Subcutaneous abdominal adipose tissue (tissue), 5 donors: ENCODE measurements around the gene F2RL1.
"Not testable (repeated sequence)": the region's sequence is repeated elsewhere in the genome, so short reads cannot be mapped to it uniquely, and the experiment has no call there.

Experiments
- H3K27ac ChIP-seq: one replicate; pipeline ENCODE4 v1.7.0; 2013; ENCODE audit warnings: low read depth, mild to moderate bottlenecking, inconsistent platforms, low read length, moderate library complexity
- H3K27me3 ChIP-seq, 5 donors: one replicate each; pipeline ENCODE4 v1.7.0; 2013; ENCODE audit warnings: low read length in 5 of 5, inconsistent platforms in 1 of 5; ENCODE audit not compliant: control insufficient read depth in 5 of 5, insufficient read depth in 4 of 5
- H3K36me3 ChIP-seq, 5 donors: one replicate each; pipeline ENCODE4 v1.7.0; 2013; ENCODE audit warnings: low read length in 5 of 5; ENCODE audit not compliant: control insufficient read depth in 5 of 5, insufficient read depth in 5 of 5
- H3K4me1 ChIP-seq, 5 donors: one replicate each; pipeline ENCODE4 v1.7.0; 2013; ENCODE audit warnings: low read length in 5 of 5, mild to moderate bottlenecking in 3 of 5, moderate library complexity in 1 of 5; ENCODE audit not compliant: control insufficient read depth in 5 of 5, insufficient read depth in 5 of 5
- H3K4me3 ChIP-seq, 5 donors: one replicate each; pipeline ENCODE4 v1.7.0; 2013; ENCODE audit warnings: low read length in 5 of 5, low read depth in 1 of 5
- H3K9ac ChIP-seq, 5 donors: one replicate each; pipeline ENCODE4 v1.7.0; 2013; ENCODE audit warnings: low read length in 5 of 5, mild to moderate bottlenecking in 4 of 5, moderate library complexity in 3 of 5
- H3K9me3 ChIP-seq, 5 donors: one replicate each; pipeline ENCODE4 v1.7.0; 2013; ENCODE audit warnings: low read length in 5 of 5; ENCODE audit not compliant: control insufficient read depth in 5 of 5
- donor health status: healthy.
- donor health status: healthy.
- donor health status: healthy.
- donor health status: healthy.
- donor health status: healthy.

F2RL1 gene

GRCh38 chr5:76818844-76819831 lies at the start of gene F2RL1:
TSS of gene F2RL1 (plus strand) at chr5:76819030. CDS start at chr5:76819183, 153 bp downstream.
- Histone ChIP-seq H3K4me3 (peak within 1 kb of the TSS; percentile 62 to 74 (median 69)), H3K9me3 (no peaks in the 10 kb centered on the region), H3K9ac (peak within 1 kb of the TSS in 2 of 5 donors; percentile 41 to 64), H3K4me1 (peaks cover 0 to 21% (median 17%) of the 10 kb centered on the region in 5 donors), H3K36me3 (no peaks in the 10 kb centered on the region), H3K27me3 (peaks cover 12 to 18% (median 16%) of the 10 kb centered on the region in 5 donors), H3K27ac (no peak within 1 kb of the TSS)

GRCh38 chr5:76771041-76771440 lies 47.8 kb upstream of the F2RL1 start:
- not testable (repeated sequence) for H3K9me3 ChIP-seq, H3K4me1 ChIP-seq, H3K36me3 ChIP-seq, H3K27me3 ChIP-seq, H3K27ac ChIP-seq, H3K9ac ChIP-seq, H3K4me3 ChIP-seq

GRCh38 chr5:76771705-76772405 lies 47.0 kb upstream of the F2RL1 start:
- Histone ChIP-seq H3K9me3 (no peaks in the 10 kb centered on the region), H3K4me1 (peaks cover 0 to 3% (median 0%) of the 10 kb centered on the region in 5 donors), H3K27me3 (no peaks in the 10 kb centered on the region), H3K36me3 (no peaks in the 10 kb centered on the region), H3K4me3 (no peak overlapping the region), H3K9ac (no peak overlapping the region), H3K27ac (no peak overlapping the region)

GRCh38 chr5:76775921-76776320 lies 42.9 kb upstream of the F2RL1 start:
- Histone ChIP-seq H3K9ac (no peak overlapping the region), H3K36me3 (no peaks in the 10 kb centered on the region), H3K4me3 (no peak overlapping the region), H3K27ac (no peak overlapping the region), H3K4me1 (peaks cover 0 to 3% (median 0%) of the 10 kb centered on the region in 5 donors), H3K27me3 (no peaks in the 10 kb centered on the region), H3K9me3 (no peaks in the 10 kb centered on the region)

- H3K9ac ChIP-seq: no peak overlapping the region
- H3K4me1 ChIP-seq: peaks cover 0 to 3% (median 0%) of the 10 kb centered on the region in 5 donors
- H3K9me3 ChIP-seq: no peaks in the 10 kb centered on the region
- no peak overlapping the region for H3K4me3 ChIP-seq
- no peak overlapping the region for H3K27ac ChIP-seq
- H3K36me3 ChIP-seq: no peaks in the 10 kb centered on the region
- H3K27me3 ChIP-seq: no peaks in the 10 kb centered on the region
Measured at GRCh38 chr5:76776391-76776790, 42.4 kb upstream of the F2RL1 start.

GRCh38 chr5:76780616-76781015 lies 38.2 kb upstream of the F2RL1 start:
- not testable (repeated sequence) for H3K36me3 ChIP-seq, H3K9me3 ChIP-seq, H3K27ac ChIP-seq, H3K4me3 ChIP-seq, H3K9ac ChIP-seq, H3K27me3 ChIP-seq, H3K4me1 ChIP-seq

GRCh38 chr5:76781775-76782174 lies 37.1 kb upstream of the F2RL1 start:
- H3K27ac ChIP-seq: no peak overlapping the region
- no peaks in the 10 kb centered on the region for H3K36me3 ChIP-seq

GRCh38 chr5:76782444-76782843 lies 36.4 kb upstream of the F2RL1 start:
- Histone ChIP-seq H3K9ac (no peak overlapping the region), H3K9me3 (no peaks in the 10 kb centered on the region), H3K27me3 (no peaks in the 10 kb centered on the region), H3K36me3 (no peaks in the 10 kb centered on the region), H3K4me1 (peaks cover 2 to 6% (median 6%) of the 10 kb centered on the region in 5 donors), H3K27ac (no peak overlapping the region), H3K4me3 (no peak overlapping the region)

More at GRCh38 chr5:76781775-76782174, 37.1 kb upstream of the F2RL1 start:
- no peaks in the 10 kb centered on the region for H3K9me3 ChIP-seq
- H3K9ac ChIP-seq: no peak overlapping the region
- no peaks in the 10 kb centered on the region for H3K4me1 ChIP-seq
- no peak overlapping the region for H3K4me3 ChIP-seq
- no peaks in the 10 kb centered on the region for H3K27me3 ChIP-seq

GRCh38 chr5:76787237-76787636 lies 31.6 kb upstream of the F2RL1 start:
- H3K4me1 ChIP-seq: peaks cover 4 to 39% (median 12%) of the 10 kb centered on the region in 5 donors
- peak overlapping the region; percentile 51 for H3K27ac ChIP-seq
- no peak overlapping the region for H3K4me3 ChIP-seq
- no peaks in the 10 kb centered on the region for H3K27me3 ChIP-seq
- H3K36me3 ChIP-seq: no peaks in the 10 kb centered on the region
- no peaks in the 10 kb centered on the region for H3K9me3 ChIP-seq
- no peak overlapping the region for H3K9ac ChIP-seq

GRCh38 chr5:76788362-76788761 lies 30.5 kb upstream of the F2RL1 start:
- H3K27ac ChIP-seq: no peak overlapping the region

More at GRCh38 chr5:76788362-76788761, 30.5 kb upstream of the F2RL1 start:
- H3K36me3 ChIP-seq: no peaks in the 10 kb centered on the region
- no peak overlapping the region for H3K4me3 ChIP-seq
- no peaks in the 10 kb centered on the region for H3K27me3 ChIP-seq
- no peaks in the 10 kb centered on the region for H3K9me3 ChIP-seq
- H3K4me1 ChIP-seq: peaks cover 4 to 39% (median 12%) of the 10 kb centered on the region in 5 donors
- no peak overlapping the region for H3K9ac ChIP-seq
